Measurements from ENCODE around the gene CHN1. TPM values are rescaled to one million over a fixed set of nuclear protein-coding genes. Genes with fewer than 3 reads are reported as not detected.

CHN1 gene
- total RNA-seq, 1 donor from 2014 or later: 7.2 TPM

DNA sequence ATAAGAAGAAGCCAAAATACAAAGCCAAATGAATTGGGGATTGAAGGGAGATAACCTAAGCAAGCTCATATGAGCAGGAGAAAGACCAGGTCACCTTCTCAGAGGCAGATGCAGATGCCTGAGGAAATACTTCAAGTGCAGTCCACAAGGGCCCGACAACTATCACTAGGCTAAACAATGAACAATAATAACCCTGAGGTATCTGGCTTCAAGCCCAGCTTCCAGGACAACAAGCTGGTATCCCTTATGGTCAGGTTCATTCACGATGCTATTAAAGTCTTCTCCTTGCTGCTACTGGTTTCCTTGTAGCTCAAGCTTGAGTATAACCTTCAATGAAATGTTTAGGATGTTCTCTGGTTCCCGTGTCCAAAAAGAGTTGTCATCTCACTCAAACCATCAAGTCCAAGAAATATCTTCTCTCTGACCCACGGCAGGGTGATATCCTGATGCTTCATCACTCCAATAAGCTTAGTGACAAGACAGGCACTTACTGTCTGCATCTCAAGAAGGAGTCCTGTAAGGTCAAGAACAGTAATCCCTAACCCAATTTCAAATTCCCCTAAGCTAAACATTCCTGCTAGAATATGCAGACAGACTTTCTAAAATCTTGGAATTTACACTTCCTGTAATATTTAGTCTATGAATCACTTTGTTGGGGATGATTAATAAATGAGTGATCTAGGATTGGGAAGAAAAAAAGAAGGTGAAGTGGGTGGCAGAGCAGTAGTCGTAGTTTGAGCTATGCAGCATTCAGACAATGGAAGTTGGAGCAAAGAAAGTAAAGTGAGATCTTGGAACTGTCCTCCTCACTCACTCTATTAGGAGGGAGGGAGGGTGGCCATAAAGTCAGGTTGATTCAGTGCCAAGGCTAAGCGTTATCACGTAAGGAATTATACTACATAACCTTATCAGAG lies 33.1 kb downstream of the CHN1 start:
- peak; percentile 92 for DNase-seq (ENCODE audit: low read depth)

DNA sequence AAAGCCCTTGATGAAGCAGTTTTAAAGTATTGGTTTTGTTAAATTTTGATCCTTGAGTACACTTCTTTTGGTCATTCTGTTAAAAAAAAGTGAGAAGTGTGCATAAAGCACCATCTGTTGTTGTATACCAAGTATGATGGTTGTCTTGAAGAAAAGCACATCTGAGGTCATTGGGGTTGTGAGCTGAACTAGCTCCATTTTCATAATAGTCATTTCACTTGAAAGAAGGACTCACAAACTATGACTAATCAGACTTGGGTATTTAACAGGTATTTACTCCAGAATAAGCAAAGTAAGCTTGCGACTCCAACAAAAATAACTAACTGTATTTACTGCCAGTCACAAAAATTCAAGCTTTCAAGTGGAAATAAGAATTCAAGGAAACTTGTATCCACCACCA lies 35.1 kb downstream of the CHN1 start:
- DNase-seq (ENCODE audit: low read depth): peak; percentile 51

DNA sequence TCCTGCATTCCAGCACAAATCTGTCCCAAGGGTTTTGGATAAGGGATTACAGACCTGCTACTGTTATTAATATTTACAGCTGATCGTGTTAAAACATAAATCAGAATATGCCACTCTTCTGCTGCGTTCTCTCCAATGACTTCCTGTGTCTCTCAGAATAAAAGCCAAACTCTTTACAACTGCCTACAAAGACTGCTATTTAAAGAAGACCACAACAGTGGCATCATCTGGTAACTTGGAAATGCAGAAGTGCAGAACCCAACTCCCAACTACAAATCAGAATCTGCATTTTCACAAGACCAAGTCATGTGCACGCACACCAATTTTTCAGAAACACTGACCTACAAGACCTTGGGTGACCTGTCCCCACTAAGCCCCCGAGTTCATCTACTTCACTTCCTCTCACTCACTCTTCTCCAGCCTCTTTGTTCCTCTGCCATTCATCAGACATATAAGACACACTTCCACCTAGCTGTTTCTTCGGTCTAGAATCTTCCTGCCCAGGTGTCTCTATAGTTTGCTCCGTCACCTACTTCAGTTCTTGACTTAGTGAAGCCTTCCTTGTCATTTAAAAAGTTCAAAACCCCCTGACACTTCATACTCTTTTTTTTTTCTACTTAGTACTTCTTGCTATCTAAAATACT lies 36.0 kb downstream of the CHN1 start:
- DNase-seq (ENCODE audit: low read depth): no peak

DNA sequence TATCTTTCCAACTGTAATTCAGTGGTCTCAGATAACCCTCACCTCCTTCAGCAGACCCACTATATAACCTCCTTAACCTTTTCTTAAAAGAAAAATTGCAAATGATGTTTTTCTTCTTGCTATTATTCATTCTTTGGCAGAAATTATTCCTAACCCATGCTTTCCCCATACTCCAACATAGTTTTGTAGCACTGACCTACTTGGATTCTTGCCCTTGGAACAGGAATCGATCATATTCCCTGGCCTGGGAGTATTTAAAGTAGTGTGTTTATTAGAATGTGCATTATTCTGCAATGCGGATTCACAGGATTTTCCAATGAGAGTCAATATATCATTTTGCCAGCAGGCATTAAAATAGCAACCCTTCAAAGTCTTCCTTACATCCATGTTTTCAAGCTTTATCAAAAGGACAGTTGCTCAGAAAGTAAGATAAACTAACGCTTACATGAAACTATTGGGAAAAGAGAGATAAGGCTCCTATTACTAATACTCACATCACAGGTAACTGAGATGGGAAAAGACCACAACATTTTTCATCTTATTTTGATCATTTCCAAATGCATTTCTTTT lies 37.4 kb downstream of the CHN1 start:
- DNase-seq (ENCODE audit: low read depth): no peak

DNA sequence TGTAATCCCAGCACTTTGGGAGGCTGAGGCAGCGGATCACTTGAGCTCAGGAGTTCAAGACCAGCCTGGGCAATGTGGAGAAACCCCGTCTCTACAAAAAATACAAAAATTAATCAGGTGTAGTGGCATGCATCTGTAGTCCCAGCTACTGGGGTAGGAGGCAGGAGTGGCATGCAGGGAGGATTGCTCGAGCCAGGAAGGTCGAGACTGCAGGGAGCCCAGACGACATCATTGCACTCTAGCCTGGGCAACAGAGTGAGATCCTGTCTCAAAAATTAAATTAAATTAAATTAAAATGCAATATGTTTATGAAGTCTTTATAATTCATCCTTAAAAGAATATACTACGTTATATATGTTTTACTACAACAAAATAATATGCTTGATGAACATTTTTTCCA lies 38.1 kb downstream of the CHN1 start:
- no peak for DNase-seq (ENCODE audit: low read depth)

DNA sequence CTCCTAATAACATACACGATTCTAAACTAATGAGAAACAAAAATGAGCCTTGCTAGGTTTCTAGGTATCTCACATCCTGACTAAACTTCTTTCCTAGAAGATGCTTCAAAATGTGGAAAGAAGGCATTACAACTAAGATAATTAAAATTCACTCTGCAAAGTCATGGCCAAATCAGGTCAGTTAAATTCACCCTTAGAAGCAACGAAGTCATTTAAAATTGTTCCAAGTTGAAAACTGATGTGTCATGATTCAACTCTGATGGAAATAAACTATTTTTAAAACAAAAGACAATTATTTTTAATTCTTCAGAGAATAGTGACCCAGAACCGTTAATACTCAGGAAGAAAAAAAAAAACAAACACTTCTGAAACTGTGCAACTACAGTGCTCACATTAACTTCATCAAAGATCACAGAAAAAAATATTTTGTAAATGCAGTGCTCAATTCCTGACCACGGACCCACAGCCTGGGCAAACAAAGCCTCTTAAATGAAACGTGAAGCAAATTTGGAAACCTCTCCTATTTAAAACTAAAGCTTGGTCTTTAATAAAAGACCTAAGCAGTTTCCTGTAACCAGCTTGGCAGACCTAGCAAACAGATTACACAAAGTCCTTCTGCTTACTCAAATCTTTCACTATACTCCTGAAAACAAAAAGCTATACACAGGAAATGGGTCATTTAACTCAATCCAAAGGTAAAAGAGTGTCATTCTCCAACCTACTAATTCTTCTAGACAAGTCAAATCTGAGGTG lies 39.0 kb downstream of the CHN1 start:
- DNase-seq (ENCODE audit: low read depth): peak; percentile 63

DNA sequence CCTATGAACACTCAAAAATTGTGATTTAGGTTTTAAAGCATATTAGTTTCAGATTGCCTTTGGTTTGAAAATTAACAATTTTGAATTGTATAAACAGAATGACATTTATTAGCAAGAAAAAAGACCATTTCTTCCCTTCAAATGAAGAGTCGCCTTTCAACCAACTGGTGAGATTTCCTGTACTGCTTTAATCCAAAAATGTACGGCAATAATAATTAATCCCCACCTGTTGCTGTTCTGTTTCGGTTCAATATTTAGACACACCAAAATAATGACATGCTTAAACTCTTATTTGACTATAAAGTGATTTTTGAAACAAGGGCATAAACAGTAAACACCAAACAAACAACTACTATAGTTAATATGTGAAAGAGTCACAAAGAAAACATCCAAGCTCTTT lies 39.6 kb downstream of the CHN1 start:
- no peak for DNase-seq (ENCODE audit: low read depth)

DNA sequence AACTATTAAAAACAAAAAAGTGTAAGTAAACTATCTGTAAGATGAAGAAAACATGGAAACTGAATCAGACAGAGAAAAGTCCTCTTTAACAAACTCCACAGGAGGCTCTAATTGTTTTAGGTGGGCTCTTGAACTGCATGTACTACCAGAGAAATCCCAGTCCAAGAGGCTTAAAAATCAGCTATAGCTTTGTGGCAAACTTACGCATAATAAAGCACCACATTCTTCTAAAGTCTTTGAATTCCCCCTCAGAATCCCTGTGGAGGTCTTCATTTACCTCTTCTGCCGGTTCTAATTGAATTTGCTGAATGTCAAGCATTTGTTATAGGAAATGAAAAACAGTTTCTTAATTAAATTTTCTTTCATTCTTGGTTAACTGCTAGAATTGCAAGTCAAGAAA lies 40.8 kb downstream of the CHN1 start:
- no peak for DNase-seq (ENCODE audit: low read depth)

DNA sequence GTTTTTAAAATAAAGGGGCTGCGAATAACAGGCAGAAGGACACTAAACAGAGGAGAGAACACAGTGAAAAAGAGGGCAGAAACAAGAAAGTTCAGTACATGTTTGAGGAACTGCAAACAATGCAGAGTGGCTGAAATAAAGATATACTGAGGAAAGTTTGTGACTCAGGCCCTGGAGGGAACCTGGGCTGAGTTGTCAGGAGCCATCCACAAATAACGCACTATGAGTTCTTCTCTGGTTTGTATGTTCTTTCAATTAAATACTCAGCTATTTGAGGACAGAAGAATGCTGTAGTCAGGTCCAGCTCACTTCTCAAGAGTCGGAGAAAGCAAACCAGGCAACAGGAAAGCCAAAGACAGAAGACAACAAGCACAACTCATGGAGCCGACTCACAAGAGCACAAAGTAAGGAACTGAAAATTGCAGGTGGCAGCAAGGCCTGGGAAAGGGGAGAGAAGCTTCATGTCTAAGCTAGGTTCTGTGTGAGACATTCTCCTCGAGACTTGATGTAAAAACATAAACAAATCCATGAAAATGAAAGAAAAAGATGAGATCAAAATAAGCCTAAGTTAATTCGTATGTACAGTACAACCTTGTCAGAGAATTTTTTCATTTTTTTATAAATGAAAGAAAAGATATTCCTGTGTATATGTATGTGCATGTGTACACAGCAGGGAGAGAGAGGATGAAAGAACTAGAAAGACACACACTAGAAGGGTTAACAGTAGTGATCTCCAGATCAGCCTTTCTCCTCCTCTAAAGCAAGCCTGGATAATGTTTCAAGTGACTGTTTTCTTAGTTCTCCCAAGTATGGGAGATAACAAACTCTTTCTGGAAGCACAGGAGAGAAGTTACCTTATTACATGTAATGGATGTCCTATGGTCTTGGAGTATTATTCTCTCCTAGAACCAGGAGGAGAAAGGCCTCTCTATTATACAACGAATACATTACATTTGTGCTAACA lies 41.5 kb downstream of the CHN1 start:
- DNase-seq (ENCODE audit: low read depth): no peak

DNA sequence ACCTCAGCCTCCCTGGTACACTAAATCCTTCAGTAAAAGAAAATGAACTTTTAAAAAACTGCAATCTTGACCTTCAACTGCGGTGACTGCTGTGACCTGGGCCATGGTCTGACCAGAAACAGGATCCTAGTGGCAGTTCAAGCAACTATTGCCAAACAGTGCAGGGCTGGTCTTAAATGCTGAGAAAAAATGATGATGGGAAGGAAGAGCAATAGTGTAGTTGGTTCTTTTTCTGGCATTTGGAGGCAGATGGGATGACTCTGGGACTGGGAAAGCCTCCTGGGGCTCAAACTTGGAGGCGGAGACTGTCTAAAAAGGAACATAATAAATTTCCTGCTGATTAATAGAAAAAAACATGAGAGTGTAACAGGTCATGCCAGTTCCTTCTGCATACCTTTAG lies 45.4 kb downstream of the CHN1 start:
- no peak for DNase-seq (ENCODE audit: low read depth)

DNA sequence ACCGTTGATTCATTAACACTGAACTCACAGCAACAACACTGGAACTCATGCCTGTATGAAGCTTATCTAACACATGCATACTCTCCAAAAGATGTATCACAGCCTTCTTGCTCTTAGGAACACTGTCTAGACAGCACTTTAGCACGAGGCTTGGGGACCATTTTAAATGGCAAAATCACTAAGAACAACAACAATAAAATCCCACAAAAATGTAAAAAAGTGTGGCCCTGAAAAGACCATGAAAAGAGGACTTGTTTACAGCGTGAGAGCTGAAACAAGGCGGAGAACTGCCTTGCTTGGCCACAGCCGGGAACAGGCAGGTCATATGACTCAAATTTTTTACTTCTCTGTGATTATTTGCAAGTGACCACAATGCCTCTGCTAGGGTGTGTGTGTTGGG lies 48.1 kb downstream of the CHN1 start:
- peak; percentile 29 for DNase-seq (ENCODE audit: low read depth)

DNA sequence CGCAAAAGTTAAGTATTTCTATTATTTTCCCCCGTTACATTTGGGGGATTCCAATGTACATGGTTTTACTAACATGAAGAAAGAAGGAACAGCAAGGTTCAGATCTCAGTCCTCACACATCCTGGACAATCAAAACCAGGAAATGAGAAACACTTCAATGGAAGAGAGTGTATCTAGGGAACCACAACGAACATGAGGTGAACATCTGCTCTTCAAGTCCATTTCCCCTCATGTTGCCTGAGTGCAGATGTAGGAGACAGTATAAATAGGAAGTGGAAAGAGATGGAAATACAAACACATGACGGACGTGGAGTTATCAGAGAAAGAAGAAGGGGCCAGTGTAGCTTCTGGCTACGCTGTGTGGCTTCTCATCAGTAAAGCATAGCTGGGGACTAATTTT lies 52.6 kb downstream of the CHN1 start:
- DNase-seq (ENCODE audit: low read depth): no peak

DNA sequence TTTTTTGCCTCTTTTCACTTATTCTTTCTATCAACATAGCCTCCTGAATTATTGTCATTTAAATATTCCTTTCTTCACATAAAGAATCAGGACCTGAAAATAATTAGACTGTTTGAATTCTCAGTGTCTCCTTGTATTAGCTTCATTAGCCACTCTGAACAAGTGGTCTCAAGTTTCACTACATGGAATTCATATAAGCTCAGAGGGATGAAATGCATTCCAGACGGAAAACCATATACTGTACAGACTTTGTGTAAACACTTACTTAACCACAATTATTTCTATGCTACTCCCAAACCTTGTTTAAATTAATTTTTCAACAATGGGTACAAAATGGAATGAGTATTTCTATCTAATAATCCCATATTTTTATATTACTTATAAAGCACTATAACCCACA lies 53.4 kb downstream of the CHN1 start:
- DNase-seq (ENCODE audit: low read depth): no peak

DNA sequence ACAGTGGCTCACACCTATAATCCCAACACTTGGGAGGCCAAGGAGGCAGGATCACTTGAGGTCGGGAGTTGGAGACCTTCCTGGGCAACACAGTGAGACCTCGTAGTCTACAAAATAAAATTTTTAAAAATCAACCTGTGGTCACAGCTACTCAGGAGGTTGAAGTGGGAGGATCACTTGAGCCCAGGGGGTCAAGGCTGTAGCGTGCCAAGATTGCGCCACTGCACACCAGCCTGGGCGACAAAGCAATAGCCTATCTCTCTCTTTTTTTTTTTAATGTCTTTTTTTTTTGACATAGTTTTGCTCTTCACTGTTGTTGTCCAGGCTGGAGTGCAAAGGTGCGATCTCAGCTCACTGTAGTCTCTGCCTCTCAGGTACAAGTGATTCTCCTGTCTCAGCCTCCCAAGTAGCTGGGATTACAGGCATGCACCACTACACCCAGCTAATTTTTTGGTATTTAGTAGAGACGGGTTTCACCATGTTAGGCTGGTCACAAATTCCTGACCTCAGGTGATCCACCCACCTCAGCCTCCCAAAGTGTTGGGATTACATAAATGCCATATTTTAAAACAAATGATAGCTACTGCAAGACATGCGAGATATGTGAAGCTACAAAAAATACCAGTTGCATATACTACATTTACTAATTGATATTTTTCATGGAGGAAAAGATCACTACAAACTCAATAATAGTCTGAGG lies 55.0 kb downstream of the CHN1 start:
- DNase-seq (ENCODE audit: low read depth): no peak

DNA sequence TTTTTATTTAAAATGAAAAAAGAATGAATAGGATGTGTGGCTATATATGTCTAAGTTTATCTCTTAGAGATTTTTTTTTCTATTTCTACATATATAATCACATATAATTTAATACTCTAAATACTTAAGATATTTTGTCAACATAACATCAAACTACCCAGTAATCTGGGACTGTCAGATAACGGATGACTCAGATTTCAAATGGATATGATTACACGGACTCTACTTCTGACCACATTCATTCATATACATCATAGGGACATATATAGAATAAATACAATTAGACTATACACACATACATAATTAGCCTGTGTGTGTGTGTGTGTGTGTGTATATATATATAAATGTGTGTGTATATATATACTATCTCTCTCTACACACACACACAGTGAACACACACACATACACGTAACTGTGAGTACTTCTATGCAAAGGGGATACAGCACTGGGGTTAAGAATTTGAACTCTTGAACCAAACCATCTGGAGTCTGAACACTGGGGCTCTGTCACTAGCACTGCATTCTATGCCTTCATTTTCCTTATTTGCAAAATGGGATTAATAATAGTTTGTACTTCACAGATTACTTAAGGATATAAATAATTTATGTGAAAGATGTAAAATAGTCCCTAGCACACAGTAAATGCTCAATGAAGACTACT lies 59.5 kb downstream of the CHN1 start:
- no peak for DNase-seq (ENCODE audit: low read depth)

DNA sequence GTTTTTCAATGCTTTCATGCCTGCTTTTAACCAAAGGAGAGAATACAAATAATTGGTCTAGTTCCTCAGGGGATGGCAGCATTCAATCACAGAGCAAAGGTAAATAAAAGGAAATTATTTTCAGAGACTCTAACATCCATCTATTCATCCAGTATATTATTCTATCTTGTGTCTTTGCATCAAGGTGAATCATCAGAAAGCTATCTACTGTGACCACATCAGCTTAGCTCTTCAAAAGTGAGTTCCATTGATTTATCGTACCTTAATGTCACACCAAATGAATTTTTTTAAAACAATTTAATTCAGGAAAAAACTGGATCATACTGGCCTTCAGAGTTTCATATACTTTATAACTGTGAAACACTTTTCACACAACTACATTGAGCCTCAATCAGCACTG lies 66.1 kb downstream of the CHN1 start:
- peak; percentile 74 for DNase-seq (ENCODE audit: low read depth)

DNA sequence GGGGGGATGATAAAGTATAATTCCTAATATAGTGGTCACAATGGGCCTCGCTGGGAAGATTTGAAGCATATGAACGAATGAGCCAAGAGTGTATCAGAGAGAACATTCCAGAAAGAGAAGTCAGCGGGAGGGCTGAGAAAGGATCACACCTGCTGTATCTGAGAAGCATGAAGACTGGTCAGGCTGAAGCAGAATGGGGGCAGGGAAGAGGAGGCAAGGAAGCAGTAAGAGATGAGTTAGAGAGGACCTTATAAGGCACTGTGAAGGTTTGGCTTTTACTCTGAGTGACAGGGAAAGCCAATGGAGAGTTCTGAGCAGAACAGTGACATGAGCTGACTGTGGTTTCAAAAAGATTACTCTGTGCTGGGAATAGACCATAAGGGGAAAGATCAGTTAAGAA lies 73.5 kb downstream of the CHN1 start:
- DNase-seq (ENCODE audit: low read depth): peak; percentile 43

DNA sequence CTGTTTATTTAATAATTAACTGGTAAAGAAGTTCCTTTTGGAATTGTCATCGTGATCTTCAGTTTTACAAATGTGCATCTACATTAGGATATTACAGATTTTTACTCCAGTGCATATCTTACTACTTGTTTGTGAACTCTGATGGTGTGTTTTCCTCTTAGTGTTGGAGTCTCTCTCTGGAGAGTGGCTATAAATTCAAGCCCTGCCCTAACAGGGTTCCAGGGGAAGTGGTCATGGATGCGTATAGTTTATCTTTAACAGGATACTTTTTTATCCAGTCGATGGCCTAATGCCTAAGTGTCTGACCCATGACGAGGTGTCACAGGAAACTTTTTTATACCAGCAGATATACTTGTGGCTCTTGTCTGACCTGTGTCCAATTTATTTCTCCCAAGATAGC lies 75.4 kb downstream of the CHN1 start:
- DNase-seq (ENCODE audit: low read depth): peak; percentile 59

DNA sequence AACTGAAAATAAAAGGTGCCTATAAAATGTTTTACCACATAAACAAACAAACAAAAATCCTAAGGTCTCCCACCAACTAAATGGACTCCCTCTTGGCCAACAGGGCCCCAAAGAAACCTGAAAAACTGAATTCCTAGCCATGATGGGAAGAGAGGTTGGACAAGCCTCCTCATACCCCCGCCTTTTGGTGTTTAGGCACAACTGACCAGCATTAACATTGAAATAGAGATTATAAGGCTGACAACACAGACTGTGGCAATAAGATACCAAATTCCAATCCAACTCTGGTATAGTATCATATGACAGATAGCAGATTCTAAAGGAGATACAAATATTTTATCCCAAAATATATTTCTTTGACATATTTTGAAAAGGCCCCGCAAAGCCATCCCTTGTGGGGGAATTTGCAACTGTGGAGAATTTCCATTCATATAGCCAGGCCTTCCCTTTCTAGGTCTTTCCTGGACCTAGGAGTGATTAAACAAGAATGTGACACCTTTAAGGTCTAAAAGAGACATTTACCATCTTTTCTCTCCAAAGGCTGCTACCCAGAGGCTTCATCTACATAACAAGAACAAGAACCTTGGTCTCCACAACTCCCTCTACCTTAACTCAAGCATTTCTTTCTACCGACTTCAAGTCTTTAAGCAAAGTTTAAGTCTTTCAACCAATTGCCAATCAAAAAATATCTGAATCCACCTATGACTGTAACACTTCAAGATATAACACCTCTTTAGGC lies 80.0 kb downstream of the CHN1 start:
- no peak for DNase-seq (ENCODE audit: low read depth)
